Effector CD4-positive, alpha-beta T cell (primary cell): Measurements from ENCODE around the gene PRDM16.

ENCODE experiments used
- DNase-seq: peaks from one replicate; pipeline ENCODE4 v3.0.0-alpha.2; 2020

The PRDM16 gene

DNA sequence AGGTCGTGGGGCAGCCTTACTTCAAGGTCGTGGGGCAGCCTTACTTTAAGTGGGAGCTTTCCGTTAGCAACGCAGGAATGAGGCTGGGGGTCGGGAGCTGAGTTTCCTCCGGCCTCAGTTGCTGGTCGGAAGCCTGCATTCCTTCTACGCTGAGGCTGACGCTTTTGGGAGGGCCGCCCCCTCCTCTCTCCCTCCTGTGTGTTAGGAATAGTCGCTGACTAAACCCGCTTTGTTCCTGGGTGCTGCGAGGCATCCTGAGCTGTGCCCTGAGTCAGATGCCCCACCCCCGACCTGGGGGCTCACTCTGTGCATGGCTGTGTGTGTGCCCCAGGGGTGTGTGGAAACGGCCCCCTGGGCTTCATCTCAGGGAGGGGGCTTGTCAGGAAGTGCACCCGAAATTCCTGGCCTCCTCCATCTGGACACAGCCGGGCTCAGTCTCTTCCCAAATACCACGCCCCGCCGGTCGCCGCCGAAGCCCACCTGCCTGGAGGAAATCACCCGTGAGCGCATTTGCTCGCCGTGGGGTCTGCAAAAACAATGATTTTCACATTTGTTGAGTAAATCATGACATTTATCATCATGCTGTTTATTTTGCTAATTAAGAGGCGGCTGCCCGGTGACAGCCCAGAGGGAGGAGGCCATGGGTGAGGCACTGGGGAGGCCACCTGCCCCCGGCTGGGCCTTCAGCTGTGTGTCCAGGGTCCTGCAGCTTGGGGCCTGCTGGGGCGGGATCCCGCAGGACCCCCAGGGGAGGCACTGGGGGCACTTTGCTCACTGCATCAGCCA, 121.4 kb downstream of the PRDM16 start:
- no peak for DNase-seq

DNA sequence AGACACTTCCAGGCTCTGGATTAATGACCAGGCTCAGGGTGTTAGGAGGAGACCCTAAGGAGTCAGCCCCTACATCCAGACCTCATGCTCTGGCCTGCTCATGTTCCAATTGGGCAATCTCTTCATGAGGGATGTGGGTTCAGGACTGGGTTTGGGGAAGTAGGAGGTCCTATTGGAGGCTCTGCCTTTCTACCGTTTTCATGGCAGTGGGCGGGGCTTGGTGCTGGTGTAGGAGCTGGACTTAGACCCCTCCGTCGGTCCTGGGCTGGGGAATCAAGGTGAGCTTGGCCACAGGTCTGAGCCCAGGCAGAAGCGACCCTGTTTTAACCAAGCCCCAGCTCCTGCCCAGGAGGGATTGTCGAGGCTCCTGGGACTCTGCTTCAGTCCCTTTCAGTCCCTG, 123.4 kb downstream of the PRDM16 start:
- no peak for DNase-seq

DNA sequence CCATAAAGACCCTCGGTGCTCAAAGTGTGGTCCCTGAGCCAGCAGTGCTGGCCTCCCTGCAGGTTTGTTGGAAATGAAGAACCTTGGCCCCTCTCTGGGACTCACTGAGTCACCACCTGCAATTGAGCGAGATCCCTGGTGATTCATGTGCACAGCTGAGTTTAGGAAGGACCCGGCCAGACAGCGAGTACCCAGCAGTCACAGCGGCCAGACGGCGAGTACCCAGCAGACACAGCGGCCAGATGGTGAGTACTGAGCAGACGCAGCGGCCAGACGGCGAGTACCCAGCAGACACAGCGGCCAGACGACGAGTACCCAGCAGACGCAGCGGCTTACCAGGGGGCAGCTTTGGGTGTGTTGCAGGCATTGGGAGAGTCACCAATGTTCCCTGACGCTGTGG, 123.8 kb downstream of the PRDM16 start:
- DNase-seq: no peak

DNA sequence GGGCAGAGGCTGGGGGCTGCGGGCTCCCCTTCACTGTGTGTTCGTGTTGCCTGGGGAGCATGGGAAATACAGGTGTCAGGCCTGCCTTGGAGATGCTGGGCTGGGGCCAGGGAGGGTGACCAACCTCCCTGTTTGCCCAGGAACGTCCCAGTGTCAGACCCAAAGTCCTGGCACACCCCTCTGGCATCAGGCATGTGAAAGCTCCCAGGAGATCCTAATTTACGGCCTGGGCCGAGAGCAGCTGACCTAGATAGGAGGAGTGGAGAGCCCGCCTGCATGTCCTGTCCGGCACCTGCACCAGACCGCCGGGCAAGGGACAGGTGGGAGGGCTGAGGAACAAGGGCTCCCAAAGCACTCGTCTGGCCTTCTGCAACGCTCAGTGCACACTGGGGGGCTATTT, 124.8 kb downstream of the PRDM16 start:
- no peak for DNase-seq

DNA sequence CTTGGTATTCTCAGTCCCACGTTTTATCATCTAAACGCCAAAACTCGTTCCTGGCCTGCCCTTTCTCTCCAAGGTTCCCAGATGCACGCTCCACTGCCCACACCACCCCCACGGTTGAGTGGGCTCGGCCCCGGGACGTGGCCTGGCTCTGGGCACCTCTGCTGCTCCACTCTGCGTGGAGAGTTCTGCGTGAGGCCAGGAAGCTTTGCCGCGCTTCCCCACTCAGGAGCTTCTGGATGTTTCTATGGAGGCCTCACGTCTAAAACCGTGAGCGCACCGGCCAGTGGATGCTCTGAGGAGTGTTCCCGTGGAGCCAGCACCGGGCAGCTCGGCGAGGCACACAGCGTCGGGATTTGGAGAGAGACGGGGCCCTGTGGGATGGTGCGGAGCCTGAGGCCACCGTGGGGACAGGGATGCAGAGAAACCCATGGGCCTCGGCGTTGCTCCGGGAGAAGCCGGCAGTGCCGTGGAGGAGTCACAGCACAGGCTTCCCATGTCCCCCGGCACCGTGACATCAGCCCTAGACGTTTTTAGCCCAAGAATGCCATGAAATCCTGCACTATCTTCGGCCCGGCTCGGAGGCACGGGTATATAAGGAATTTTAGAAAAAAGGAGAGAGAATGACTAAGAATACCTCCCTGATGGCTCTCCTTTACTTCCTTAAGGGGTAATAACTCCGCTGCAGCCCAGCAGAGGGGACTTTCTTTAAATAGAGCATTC, 125.9 kb downstream of the PRDM16 start:
- no peak for DNase-seq

DNA sequence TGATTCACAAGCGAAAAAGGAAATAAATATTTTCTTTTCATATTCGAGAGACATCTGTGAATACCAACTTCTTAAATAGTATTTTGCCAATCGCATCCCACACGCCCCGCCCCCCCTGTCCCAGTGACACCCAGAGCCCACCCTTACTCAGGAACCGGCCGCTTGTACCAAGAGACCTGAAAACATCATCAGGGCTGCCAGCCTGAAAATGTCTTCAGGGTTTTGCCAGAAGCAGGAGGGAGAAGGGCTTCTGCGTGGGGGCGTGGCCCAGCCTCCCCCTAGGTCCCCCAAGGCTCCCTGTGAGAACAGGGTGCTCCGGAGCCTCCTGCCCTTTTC, 126.4 kb downstream of the PRDM16 start:
- DNase-seq: no peak

DNA sequence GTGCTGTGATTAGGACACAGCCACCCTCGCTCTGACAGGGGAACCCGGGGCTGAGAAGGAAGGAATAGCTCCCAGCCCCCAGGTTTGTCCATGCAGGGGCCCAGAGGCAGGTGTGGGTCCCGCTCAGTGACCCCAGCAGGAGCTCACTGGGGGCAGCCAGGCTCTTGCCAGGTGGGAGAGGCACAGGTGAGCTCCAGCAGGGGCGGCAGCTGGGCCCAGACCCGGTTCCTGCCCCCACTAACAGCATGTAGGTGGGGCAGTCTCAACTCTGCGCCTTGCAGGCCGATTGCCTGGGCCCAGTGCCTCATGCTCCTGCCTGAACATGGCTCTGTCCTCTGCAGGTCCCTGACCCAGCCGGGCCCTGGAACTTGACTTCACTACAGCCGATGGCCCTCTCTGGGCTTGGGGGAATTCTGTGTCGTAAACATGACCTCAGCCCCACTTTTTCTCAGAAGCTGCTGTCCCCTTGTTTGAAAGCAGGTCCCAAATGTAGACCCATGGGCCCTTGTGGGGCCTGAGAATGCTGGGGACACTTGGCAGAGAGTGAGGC, 127.0 kb downstream of the PRDM16 start:
- DNase-seq: no peak

DNA sequence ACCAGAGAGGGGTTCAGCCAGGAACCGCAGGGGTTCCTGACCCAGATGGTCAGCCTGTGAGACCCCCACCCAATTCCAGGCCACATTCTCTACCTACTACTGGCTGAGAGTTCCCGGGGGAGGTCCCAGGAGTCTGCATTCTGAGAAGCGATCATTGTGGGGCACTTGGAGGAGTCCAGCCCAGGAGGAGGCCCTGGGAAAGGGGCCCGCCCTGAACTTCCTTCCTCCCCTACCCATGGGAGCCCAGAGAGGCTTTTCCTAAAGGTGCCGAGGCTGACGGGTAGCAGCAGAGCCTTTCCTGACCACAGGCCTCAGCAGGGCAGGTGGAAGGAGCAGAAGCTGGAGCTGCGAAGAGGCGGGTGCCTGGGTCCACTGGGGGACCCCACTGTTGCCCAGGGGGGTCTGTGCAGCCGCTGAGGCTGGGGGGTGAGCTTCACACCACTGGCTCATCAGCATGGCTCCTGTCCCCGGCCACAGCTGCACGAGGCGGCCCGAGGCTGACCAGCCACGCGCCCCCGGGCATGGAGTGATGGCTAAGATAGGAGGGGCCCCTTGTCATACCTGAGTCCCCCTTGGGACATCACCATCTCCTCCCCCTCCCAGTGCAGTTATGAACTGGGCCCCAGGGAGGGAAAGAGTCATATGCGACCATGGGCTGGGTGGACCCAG, 127.7 kb downstream of the PRDM16 start:
- DNase-seq: no peak

DNA sequence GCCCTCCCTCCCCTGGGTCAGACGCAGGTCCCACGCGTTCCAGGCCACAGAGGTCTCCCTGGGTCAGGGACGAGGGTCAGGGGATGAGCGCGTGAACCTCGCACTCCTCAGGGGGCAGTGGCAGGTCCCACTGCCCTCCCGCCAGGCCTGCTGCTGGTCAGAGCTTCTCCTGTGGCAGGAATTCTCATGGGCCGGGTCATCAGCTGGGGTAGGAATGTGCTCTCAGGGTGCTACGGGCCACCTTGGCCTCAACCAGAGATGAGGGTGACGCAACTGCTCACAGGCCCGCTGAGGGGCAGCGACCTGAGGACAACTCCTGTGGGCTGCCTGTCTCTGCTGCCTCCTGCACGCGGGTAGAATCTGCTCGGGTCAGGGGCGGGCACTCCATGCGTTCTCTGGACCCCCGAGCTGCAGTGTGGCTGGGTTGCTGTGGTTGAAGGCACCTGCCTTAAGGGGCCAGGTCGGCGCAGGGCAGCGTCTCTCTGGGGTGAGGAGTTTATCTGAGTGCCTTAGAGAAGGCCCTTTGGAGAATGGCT, 128.8 kb downstream of the PRDM16 start:
- DNase-seq: no peak

DNA sequence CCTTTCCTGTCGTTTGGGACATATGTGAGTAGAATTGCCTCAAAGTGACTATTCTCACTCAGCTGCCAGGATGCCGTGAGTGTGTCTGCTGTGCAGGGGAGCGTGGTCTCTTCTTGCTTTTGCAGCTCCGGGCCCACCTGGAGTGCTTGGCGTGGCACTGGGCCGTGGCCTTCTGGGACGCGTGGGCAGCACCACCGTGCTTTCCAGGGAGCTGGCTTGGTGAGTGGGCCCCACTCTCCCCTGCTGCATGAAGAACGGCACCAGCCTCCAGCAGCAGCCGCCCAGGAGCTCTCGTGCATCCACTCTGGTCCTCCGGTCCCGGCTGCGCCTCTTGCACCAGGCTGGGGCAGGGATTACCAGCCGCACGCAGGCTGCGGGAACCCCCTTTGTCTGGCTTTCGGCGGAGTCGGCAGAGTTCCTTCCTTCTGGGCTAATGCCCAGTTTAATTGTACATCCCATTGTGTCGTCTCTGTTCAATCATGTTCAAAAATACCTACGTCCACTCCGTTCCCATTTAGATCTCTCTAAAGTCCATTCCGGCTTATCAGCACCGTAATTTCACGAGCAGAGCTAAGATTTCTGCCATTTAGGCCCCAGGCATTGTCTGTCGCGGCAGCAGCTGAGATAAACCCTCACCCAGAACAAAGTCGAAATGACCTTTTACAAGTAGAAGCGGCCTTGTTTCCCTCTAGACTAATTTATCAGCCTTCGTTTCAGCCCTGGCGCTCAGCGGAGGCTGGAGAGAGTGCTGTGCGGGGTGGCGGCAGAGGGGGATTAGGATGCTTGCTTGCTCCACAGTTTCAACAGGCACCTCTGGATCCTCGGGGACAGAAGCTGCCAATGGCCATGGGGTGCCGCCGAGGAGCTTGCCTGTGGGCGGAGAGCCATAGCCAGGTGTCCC, 129.6 kb downstream of the PRDM16 start:
- no peak for DNase-seq

DNA sequence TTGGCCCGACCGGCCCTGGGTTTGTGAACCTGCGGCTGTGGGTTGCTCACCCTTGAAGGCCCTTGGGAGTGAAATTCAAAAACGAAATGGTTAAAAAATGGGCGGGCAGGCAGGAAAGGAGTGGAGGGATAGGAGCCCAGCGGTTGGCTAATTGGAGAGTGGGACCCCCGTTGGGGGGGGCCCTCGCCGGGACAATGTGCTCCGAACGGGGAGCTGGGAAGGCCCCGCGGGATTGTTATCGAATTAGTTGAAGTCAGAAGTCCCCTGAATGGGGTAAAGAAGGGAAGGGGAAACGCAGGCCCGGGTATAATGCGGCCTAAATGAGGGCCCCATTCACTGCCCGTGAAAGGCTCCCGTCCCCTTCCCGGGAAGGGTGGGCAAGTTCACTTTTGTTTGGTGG, 135.7 kb downstream of the PRDM16 start:
- no peak for DNase-seq

DNA sequence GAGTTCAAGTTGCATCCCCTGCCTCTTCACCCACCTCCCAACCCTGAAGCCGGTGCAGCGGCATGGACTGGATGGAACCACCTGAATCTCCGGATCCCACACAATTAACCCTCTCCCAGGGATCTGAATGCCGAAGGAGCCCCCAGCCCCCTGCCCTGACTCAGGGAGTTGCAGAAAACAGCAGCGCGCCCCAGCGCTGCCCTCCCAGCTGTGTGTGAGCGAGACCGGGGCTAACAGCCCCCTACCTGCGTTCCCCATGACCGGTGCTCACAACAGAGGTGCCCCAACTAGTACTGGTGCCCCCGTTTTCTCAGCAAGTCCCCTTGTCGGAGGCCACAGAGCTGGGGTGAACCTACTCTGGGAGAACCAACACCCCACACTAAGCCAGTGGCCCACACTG, 136.8 kb downstream of the PRDM16 start:
- no peak for DNase-seq

DNA sequence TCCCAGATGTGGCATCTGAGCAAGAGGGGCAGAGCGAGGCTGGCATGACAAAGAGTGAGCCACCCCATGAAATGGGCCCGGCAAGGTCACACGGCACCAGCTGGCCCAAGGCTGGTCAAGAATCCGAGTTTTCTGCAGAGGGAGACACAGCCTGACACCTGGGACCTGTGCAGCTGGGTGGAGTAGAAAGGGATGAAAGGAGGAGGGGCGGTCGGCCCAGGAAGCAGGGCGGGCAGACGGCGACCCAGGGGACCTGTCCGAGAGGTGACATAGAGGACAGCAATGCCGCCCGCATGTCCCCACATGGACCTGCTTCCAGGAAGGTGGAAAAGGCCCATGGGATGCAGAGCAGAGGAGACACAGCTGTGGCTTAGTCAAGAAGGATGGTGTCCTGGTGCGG, 137.7 kb downstream of the PRDM16 start:
- no peak for DNase-seq

DNA sequence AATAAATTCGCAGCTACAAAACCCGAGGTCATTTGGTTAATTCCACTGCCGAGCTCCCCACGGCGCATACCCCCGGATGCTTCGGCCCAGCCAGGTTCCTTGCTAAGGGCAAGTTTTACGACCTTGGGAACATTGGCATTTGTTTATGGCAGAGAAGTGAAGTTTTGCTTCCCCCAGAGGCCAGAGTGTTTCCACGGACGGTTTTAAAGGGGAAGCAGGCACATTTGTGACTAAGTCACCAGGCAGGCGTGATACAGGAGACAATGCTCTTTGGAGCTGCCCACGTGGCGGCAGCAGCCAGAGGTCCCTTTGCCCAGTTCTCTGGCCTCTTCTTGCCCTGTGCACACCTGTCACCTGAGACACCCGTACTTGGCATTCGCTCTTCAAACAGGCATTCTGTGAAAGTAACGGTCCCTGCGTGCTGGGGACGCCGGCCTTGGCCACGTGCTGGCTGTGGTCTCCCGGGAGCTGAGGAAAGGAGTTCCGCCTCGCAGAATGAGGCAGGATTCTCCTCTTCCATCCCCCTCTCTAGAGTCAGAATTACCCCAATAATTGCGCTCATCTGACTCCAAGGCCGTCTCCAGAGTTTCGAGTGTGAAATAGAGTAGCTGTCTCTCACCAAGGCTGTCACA, 138.3 kb downstream of the PRDM16 start:
- no peak for DNase-seq

DNA sequence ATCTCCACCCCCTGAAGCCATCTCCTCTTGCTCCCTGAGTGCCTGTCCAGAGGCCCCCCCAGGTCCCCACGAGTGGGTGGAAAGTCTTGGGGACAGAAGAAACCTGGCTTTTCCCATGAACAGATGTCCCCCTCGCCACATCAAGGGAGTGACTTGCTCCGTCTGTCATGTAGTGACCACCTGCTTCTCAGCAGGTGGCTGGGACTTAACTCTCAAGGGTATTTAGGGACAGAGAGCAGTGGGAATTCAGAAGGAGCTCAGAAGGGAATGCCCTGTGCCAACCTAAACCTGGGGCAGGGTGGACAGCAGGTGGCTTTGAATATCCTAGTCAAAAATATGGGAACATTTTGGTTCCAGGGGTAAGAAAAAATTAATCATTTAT, 139.8 kb downstream of the PRDM16 start:
- DNase-seq: no peak

DNA sequence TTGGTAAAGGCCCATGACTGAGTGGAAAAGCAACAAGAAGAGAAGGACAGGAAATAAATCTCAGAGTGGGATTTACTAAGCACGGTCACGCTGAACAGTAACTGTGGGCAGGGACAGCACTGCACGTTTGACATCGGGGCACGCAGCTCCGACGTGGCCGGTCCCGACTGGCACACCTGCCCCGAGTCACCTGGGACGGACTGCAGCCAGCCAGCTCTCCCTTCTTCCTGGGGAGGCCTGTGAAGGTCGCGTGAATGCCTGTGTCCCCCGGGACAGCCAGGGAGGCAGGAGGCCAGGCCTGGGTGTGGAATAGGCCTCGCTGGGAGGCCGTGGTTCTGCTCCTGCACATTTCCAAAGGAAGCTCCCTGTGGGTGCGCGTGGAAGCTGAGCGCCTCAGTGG, 140.2 kb downstream of the PRDM16 start:
- no peak for DNase-seq

DNA sequence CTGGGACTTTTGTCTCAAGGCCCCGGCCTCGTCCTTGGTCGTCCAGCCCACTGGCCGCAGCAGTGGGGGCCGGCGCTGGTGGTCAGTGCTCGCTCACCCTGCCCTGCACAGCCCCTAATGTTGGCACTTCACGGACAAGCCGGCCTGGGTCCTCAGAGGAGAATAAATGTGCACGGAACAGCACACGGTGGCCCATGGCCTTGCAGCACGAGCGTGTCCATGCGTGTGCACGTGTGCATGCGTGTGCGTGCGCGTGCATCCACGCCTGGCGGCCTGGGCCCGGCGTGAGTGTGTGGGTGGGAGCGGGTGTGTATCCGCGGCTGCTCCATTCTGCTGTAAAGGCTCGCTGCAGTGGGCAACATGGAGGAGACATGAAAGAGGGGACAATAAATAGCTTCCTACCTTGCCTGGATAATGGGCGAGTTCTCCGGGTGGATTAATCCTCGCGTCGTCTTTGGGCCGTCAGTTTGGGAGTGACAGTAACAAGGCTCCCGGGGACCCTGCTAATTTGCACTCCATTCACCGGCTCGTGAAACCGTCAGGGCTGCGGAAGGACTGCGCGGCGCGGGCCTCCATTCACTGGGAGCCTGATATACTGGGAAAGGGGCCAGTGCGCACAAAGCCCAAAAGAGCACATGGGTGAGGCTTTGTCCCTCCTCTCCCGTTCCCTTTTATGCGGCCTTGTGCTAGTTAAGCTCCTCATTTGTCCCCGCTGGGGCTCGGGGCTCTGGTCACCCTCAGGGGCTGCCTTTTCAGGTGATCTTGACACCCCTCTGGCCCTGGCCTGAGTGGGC, 142.8 kb downstream of the PRDM16 start:
- no peak for DNase-seq

DNA sequence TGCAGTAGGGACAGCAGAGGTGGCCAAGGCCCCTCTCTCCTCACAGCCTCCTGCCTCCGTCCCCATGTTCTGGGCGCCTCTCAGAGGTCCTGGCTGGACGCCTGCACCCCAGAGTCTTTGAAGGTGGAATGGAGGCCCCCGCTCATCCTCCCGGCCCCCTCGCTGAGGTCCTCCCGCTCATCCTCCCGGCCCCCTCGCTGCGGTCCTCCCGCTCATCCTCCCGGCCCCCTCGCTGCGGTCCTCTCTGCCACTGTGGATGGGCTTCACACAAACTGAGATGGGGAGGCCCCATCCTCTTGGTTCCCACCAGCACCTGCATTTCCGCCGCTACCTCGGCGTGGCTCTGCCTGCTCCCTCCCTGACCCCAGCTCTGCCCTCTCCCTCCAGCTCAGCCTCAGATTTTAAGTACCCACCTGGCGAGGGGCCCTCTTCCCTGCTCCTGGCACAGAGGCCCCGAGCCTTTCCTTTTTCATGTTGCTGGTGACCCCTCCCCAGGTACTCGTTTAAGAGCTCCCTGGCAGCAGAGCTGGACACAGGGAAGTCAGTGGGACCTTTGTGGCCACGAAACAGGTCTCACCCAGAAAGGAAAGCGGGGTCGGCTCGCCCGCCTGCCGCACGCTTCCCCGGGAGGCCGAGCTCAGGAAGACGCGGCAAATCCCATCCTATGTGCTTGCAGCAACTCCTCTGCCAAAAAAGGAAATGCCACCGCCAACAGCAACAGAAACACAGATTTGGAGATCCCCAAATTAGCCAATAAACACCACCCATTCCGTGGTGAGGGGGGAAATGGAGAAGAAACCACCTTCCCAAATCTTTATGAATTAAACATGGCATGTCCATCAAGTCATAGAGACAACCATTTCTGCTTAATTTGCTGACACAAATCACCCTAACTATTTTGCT, 143.7 kb downstream of the PRDM16 start:
- no peak for DNase-seq

DNA sequence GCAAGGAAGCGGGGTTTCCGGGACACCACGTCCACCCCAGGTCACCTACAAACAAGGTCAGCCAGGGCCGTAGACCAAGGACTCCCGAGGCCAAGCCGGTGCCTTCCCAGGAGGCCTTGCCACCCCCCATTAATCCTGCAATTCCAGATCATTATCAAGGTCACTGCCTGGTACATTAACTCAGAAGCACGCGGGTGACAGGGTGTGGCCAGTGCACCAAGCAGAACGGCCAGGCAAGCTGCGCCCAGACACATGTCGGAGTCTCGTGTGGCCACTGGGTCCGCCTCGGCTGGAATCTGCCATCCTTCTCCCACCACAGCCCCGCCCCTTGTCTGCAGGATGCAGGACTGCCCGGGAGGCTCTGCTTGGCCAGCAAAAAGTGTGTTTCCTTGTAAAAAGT, 144.7 kb downstream of the PRDM16 start:
- no peak for DNase-seq
